Astrocyte (in vitro differentiated cells and primary cell): ENCODE data around the gene GLB1L.

Experiments used
- CTCF ChIP-seq: IDR thresholded peaks from 2 replicates; pipeline ENCODE4 v1.5.1; 2011; ENCODE audit warnings: low read depth, mild to moderate bottlenecking, inconsistent platforms, low read length, moderate library complexity; ENCODE audit not compliant: insufficient read depth
- EZH2 ChIP-seq: IDR thresholded peaks from 2 replicates; pipeline ENCODE4 v1.6.1; 2012; ENCODE audit warnings: mild to moderate bottlenecking, low read length, inconsistent platforms; ENCODE audit not compliant: insufficient read depth

GRCh38 chr2:219270055-219270372 is 24.8 kb upstream of the GLB1L start:
- TF ChIP-seq EZH2 (no peak), CTCF (no peak)
